NCI-H446 treated with DMSO at 0.1 percent for 48 hours (cell line): ENCODE data around the gene TMEM127.
"Not testable (repeated sequence)": the region's sequence is repeated elsewhere in the genome, so short reads cannot be mapped to it uniquely, and the experiment has no call there.

ENCODE experiments used
- DNase-seq: peaks from one replicate; lab custom pipeline; 2025; lab: John Stamatoyannopoulos, UW

The TMEM127 gene

GRCh38 chr2:96241227-96241626 lies 24.6 kb downstream of the TMEM127 start:
- no peak for DNase-seq

- peak; percentile 10 for DNase-seq
Measured at GRCh38 chr2:96240341-96241038, 25.3 kb downstream of the TMEM127 start.

GRCh38 chr2:96239745-96240264 lies 26.0 kb downstream of the TMEM127 start:
- no peak for DNase-seq

GRCh38 chr2:96239091-96239490 lies 26.7 kb downstream of the TMEM127 start:
- DNase-seq, result no peak

GRCh38 chr2:96238266-96238665 lies 27.5 kb downstream of the TMEM127 start:
- no peak for DNase-seq

- DNase-seq, result no peak
Measured at GRCh38 chr2:96236882-96237281, 28.9 kb downstream of the TMEM127 start.

GRCh38 chr2:96233880-96234316 lies 31.9 kb downstream of the TMEM127 start:
- no peak for DNase-seq

GRCh38 chr2:96233436-96233835 lies 32.4 kb downstream of the TMEM127 start:
- DNase-seq, result no peak

GRCh38 chr2:96231316-96231715 lies 34.5 kb downstream of the TMEM127 start:
- DNase-seq, result no peak

GRCh38 chr2:96225016-96225533 lies 40.7 kb downstream of the TMEM127 start:
- no peak for DNase-seq

GRCh38 chr2:96221106-96221505 lies 44.7 kb downstream of the TMEM127 start:
- not testable (repeated sequence) for DNase-seq

GRCh38 chr2:96219959-96220358 lies 45.8 kb downstream of the TMEM127 start:
- DNase-seq, result not testable (repeated sequence)

- no peak for DNase-seq
Measured at GRCh38 chr2:96218508-96219131, 47.2 kb downstream of the TMEM127 start.

GRCh38 chr2:96214554-96214953 lies 51.2 kb downstream of the TMEM127 start:
- DNase-seq, result no peak

- no peak for DNase-seq
Measured at GRCh38 chr2:96213379-96213778, 52.4 kb downstream of the TMEM127 start.

GRCh38 chr2:96212339-96212738 lies 53.5 kb downstream of the TMEM127 start:
- no peak for DNase-seq

GRCh38 chr2:96209729-96210085 lies 56.1 kb downstream of the TMEM127 start:
- no peak for DNase-seq

GRCh38 chr2:96209011-96209728 lies 56.6 kb downstream of the TMEM127 start:
- DNase-seq, result no peak

GRCh38 chr2:96208143-96209010 lies 57.4 kb downstream of the TMEM127 start, which contains the start of gene STARD7:
STARD7 (minus strand) TSS chr2:96208827; CDS start chr2:96208434, 393 bp downstream.
- DNase-seq, result peak; percentile 94

GRCh38 chr2:96207774-96208142 lies 58.0 kb downstream of the TMEM127 start:
- no peak for DNase-seq

- DNase-seq, result no peak
Measured at GRCh38 chr2:96207073-96207773, 58.6 kb downstream of the TMEM127 start.
